Subcutaneous adipose tissue (tissue), 4 donors: ENCODE results near the gene SEC24C. TPM values are rescaled to one million over a fixed set of nuclear protein-coding genes. Genes with fewer than 3 reads are reported as not detected.

Experiments used
- CTCF ChIP-seq: fragments of 450-650 bp; IDR thresholded peaks from one replicate; pipeline ENCODE4 v1.5.1; 2016; ENCODE audit warnings: low read depth, mild to moderate bottlenecking, control low read depth, antibody characterized with exemption, moderate library complexity
- total RNA-seq, 4 donors: library from RNA; depleted of rRNA; stranded (reverse); fragments of >200 nt; gene quantifications; one replicate each; pipeline ENCODE4 v1.1.0, GENCODE V29; 2016

SEC24C gene
- total RNA-seq, 4 donors from 2014 or later, result 36.7 to 48.8 (median 40.1) TPM

GRCh38 chr10:73744664-73744975 lies 448 bp downstream of the SEC24C start:
- no peak for TF ChIP-seq CTCF

GRCh38 chr10:73746721-73747120 lies 2.5 kb downstream of the SEC24C start:
- TF ChIP-seq CTCF, result no peak

DNA sequence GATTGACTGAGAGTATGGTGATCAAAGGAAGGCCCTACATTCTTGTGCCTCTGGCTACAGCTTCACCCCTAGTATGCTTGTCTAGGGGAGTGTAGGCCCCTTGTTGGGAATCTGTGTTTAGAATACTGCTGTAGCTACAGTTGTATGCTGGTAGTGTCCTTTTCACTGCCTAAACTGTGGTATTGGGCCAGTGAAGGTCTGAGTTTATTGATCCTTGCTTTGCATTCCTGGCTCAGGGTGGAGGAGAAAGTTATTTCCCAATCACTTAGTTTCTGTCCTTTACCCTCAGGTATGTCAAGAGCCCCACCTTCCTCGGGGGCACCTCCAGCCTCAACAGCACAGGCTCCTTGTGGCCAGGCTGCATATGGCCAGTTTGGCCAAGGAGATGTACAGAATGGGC lies 6.6 kb downstream of the SEC24C start:
- TF ChIP-seq CTCF, result no peak

DNA sequence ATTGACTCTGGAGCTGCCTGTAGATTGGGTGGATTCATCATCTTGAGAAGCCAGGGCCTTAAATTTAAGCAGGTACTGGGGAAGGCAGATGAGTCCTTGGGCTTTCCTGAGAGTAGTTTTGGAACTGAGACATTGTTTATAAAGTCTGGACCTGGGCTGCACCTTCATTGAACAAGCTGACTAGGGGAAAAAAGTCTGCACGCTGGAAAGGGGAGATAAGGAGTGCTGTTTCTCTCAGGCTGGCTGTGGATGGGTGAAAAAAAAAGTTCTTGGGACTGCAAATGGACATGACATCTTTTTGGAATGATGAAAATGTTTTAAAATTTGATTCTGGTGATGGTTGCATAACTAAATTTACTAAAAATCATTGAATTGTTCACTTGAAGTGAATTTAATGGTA lies 12.0 kb downstream of the SEC24C start:
- no peak for TF ChIP-seq CTCF

- no peak for TF ChIP-seq CTCF
These were observed 14.7 kb downstream of the SEC24C start for GRCh38 chr10:73758704-73759511.

DNA sequence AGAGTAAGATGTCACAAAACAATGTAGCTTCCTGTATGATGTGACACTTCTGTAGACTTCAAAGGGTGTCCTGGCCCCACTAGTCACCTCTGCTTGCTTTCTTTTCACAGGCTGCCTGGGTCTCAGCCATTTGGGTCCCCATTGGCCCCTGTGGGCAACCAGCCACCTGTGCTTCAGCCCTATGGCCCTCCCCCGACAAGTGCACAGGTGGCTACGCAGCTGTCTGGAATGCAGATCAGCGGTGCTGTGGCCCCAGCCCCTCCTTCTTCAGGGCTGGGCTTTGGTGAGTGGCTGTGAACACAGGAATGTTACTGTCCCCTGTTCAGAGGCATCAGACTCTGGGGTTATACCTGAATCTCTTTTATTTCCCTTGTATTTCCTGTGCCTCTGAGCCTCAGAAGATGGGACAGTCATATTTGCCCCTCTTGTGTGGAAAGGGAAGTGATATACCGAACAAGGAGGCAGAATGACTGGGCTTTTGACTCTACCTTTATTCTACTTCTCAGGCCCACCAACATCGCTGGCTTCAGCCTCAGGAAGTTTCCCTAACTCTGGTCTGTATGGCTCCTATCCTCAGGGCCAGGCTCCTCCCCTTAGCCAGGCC lies 15.4 kb downstream of the SEC24C start:
- no peak for TF ChIP-seq CTCF

GRCh38 chr10:73761781-73762180 lies 17.6 kb downstream of the SEC24C start:
- TF ChIP-seq CTCF, result no peak
